ENCODE results near the gene POLR1A. TPM values are rescaled to one million over a fixed set of nuclear protein-coding genes. Genes with fewer than 3 reads are reported as not detected.

The POLR1A gene
- total RNA-seq, 1 donor: 17.4 TPM

DNA sequence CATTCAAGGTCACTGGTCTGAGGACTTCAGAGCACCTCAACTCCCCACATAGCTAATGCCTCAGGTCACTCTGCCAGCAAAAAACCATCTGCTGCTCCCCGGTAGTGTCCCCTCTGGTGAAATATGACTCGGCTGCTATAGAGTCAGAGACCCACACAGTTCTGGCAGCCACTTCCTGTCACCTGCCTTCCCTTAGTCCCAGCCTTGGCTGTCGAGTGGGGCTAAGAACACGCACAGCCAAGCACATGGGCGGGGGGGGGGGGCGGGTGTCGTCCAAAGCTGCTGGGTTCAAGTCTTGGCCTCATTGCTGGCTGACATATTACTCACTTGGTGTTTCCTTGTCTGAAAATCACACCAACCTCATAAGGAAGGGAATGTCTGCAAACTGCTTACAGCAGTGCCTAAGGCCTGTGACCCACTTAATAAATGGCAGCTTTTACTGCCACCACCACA, 37.5 kb downstream of the POLR1A start:
- Histone ChIP-seq H3K4me2 (ENCODE audit: insufficient read depth, low read length) (no peak overlapping the region), H3K9me3 (ENCODE audit: low read depth, low read length) (no peaks in the 10 kb centered on the region), H3K36me3 (ENCODE audit: insufficient read depth, low read length) (peaks cover 66% of the 10 kb centered on the region), H3K4me1 (ENCODE audit: insufficient read depth, low read length) (peaks cover 34% of the 10 kb centered on the region), H3K79me2 (ENCODE audit: insufficient read depth, low read length) (no peaks in the 10 kb centered on the region), H3K27me3 (ENCODE audit: insufficient read depth, low read length) (no peaks in the 10 kb centered on the region), H3K4me3 (ENCODE audit: insufficient read depth, low read length) (no peak overlapping the region), H2AFZ (ENCODE audit: low read length) (no peak overlapping the region), H4K20me1 (ENCODE audit: insufficient read depth, low read length) (no peaks in the 10 kb centered on the region), H3K27ac (ENCODE audit: low read depth, low read length) (peak overlapping the region; percentile 62)
- TF ChIP-seq, protein P1, sequence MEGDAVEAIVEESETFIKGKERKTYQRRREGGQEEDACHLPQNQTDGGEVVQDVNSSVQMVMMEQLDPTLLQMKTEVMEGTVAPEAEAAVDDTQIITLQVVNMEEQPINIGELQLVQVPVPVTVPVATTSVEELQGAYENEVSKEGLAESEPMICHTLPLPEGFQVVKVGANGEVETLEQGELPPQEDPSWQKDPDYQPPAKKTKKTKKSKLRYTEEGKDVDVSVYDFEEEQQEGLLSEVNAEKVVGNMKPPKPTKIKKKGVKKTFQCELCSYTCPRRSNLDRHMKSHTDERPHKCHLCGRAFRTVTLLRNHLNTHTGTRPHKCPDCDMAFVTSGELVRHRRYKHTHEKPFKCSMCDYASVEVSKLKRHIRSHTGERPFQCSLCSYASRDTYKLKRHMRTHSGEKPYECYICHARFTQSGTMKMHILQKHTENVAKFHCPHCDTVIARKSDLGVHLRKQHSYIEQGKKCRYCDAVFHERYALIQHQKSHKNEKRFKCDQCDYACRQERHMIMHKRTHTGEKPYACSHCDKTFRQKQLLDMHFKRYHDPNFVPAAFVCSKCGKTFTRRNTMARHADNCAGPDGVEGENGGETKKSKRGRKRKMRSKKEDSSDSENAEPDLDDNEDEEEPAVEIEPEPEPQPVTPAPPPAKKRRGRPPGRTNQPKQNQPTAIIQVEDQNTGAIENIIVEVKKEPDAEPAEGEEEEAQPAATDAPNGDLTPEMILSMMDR (IDR thresholded peaks at IDR 0.05; ENCODE audit: extremely low read depth, low read depth, low read length): no peak
- no peak for DNase-seq (ENCODE audit: insufficient read length, low spot score, missing footprints)

DNA sequence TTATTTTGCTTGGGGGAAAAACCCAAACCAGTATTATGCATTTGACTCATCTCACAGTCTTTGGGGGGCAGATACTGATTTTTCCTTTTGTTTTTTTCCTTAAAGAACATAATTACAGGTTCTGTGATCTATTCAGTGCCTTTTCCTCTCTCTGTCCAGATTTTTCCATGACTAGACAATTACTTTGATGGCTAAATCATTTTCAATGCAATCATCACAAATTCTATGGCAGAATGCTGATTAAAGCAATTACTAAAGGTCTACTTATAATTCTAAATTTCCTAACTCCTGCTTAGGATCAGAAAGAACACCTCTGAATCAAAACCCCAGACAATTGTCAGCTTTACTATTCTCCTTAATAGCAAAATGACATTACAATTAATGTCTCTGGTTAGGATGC, 38.8 kb downstream of the POLR1A start:
- Histone ChIP-seq H3K4me2 (ENCODE audit: insufficient read depth, low read length) (no peak overlapping the region), H4K20me1 (ENCODE audit: insufficient read depth, low read length) (no peaks in the 10 kb centered on the region), H3K9me3 (ENCODE audit: low read depth, low read length) (no peaks in the 10 kb centered on the region), H3K27me3 (ENCODE audit: insufficient read depth, low read length) (no peaks in the 10 kb centered on the region), H3K79me2 (ENCODE audit: insufficient read depth, low read length) (no peaks in the 10 kb centered on the region), H2AFZ (ENCODE audit: low read length) (no peak overlapping the region), H3K4me1 (ENCODE audit: insufficient read depth, low read length) (peaks cover 29% of the 10 kb centered on the region), H3K4me3 (ENCODE audit: insufficient read depth, low read length) (no peak overlapping the region), H3K27ac (ENCODE audit: low read depth, low read length) (no peak overlapping the region), H3K36me3 (ENCODE audit: insufficient read depth, low read length) (peaks cover 71% of the 10 kb centered on the region)
- TF ChIP-seq, protein P1 (IDR thresholded peaks at IDR 0.05; ENCODE audit: extremely low read depth, low read depth, low read length): no peak
- no peak for DNase-seq (ENCODE audit: insufficient read length, low spot score, missing footprints)

DNA sequence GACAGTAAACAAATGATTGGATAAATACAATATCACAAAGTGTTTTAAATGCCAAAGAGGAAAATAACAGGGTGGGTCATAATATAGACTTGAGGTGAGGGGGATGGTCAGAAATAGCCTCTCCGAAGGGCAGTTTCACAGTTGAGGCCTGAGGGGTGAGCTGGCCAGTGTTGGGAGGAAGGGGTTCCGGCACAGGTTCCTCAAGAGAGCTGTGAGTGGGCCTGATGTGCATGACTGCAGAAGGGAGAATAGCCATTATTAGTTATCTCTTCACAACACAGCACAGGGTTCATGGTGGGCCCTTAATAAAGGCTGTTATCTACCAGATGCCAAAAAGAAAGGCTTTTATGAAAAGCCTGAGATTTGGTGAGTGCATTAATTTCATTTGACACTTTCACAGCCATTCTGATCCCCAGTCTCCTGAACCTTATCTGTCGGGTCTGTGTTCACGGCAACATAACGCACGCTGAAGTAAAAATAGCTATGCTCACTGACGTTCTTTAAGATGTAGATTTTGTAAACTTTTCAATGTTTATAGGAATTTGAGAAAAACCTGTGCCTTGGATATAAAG, 39.6 kb downstream of the POLR1A start:
- Histone ChIP-seq H3K36me3 (ENCODE audit: insufficient read depth, low read length) (peaks cover 70% of the 10 kb centered on the region), H3K4me2 (ENCODE audit: insufficient read depth, low read length) (no peak overlapping the region), H4K20me1 (ENCODE audit: insufficient read depth, low read length) (no peaks in the 10 kb centered on the region), H3K4me3 (ENCODE audit: insufficient read depth, low read length) (no peak overlapping the region), H3K27ac (ENCODE audit: low read depth, low read length) (no peak overlapping the region), H3K27me3 (ENCODE audit: insufficient read depth, low read length) (no peaks in the 10 kb centered on the region), H3K9me3 (ENCODE audit: low read depth, low read length) (no peaks in the 10 kb centered on the region), H3K4me1 (ENCODE audit: insufficient read depth, low read length) (peaks cover 28% of the 10 kb centered on the region), H2AFZ (ENCODE audit: low read length) (no peak overlapping the region), H3K79me2 (ENCODE audit: insufficient read depth, low read length) (no peaks in the 10 kb centered on the region)
- no peak for DNase-seq (ENCODE audit: insufficient read length, low spot score, missing footprints)
- TF ChIP-seq, protein P1 (IDR thresholded peaks at IDR 0.05; ENCODE audit: extremely low read depth, low read depth, low read length): no peak

DNA sequence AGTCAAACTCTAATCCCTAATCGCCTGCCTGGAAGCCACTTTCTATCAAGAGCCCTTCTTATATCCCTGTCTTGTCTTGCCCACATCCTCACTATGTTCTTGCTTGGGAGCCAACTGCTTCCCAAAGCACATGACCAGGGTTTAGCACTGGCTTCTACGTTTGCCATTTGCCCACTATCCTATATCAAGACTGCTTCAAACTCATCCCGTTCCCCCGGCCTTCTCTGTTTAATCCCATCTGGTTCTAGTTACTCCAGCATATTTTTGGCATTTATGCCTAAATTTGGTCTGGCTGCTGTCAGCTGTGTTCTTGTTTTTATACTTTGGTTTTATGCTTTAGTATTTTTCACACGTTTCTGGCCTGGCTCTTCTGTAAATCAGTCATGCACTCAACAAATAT, 40.2 kb downstream of the POLR1A start:
- Histone ChIP-seq H3K36me3 (ENCODE audit: insufficient read depth, low read length) (peaks cover 71% of the 10 kb centered on the region), H3K27me3 (ENCODE audit: insufficient read depth, low read length) (no peaks in the 10 kb centered on the region), H3K4me1 (ENCODE audit: insufficient read depth, low read length) (peaks cover 28% of the 10 kb centered on the region), H3K4me2 (ENCODE audit: insufficient read depth, low read length) (no peak overlapping the region), H3K27ac (ENCODE audit: low read depth, low read length) (no peak overlapping the region), H2AFZ (ENCODE audit: low read length) (no peak overlapping the region), H3K4me3 (ENCODE audit: insufficient read depth, low read length) (no peak overlapping the region), H3K79me2 (ENCODE audit: insufficient read depth, low read length) (no peaks in the 10 kb centered on the region), H4K20me1 (ENCODE audit: insufficient read depth, low read length) (no peaks in the 10 kb centered on the region), H3K9me3 (ENCODE audit: low read depth, low read length) (no peaks in the 10 kb centered on the region)
- DNase-seq (ENCODE audit: insufficient read length, low spot score, missing footprints): no peak
- TF ChIP-seq, protein P1 (IDR thresholded peaks at IDR 0.05; ENCODE audit: extremely low read depth, low read depth, low read length): no peak
